Keratinocyte (primary cell): ENCODE measurements around the gene SYVN1. TPM values are rescaled to one million over a fixed set of nuclear protein-coding genes. Genes with fewer than 3 reads are reported as not detected.
"Not testable (repeated sequence)": the region's sequence is repeated elsewhere in the genome, so short reads cannot be mapped to it uniquely, and the experiment has no call there.

Experiments
- DNase-seq: peaks from one replicate; pipeline ENCODE4 v3.0.0-alpha.2; 2011; ENCODE audit warnings: low read depth, missing footprints, low spot score
- FAIRE-seq: peaks from 2 replicates; lab custom pipeline; 2011; peaks lifted over from hg19 to GRCh38; lab: Jason Lieb, UNC
- H2AFZ ChIP-seq: 2 replicates; pipeline ENCODE4 v1.6.0; 2012; ENCODE audit warnings: low read length, control low read depth, inconsistent platforms; ENCODE audit not compliant: control insufficient read depth
- H3K27ac ChIP-seq: 2 replicates; pipeline ENCODE4 v1.5.1; 2011; ENCODE audit warnings: low read length; ENCODE audit not compliant: control insufficient read depth, insufficient read depth
- H3K27me3 ChIP-seq: 3 replicates; pipeline ENCODE4 v1.6.0; 2011; ENCODE audit warnings: low read length; ENCODE audit not compliant: control insufficient read depth, insufficient read depth; ENCODE audit errors: extremely low read depth
- H3K36me3 ChIP-seq, 2 experiments: 2 replicates in 1 of 2; 3 replicates in 1 of 2; pipeline ENCODE4 v1.5.1; 2011; ENCODE audit warnings: low read length in 2 of 2, mild to moderate bottlenecking in 1 of 2; ENCODE audit not compliant: control insufficient read depth in 2 of 2, insufficient read depth in 2 of 2; ENCODE audit errors: extremely low read depth in 1 of 2
- H3K4me1 ChIP-seq: 3 replicates; pipeline ENCODE4 v1.5.1; 2011; ENCODE audit warnings: low read length; ENCODE audit not compliant: control insufficient read depth, insufficient read depth; ENCODE audit errors: extremely low read depth
- H3K4me2 ChIP-seq: 3 replicates; pipeline ENCODE4 v1.6.0; 2011; ENCODE audit warnings: low read depth, low read length; ENCODE audit not compliant: control insufficient read depth, insufficient read depth; ENCODE audit errors: extremely low read depth
- H3K4me3 ChIP-seq, 3 experiments: fragments of 200-600 bp in 1 of 3; sonication (generic) in 1 of 3; 2 replicates in 2 of 3; 3 replicates in 1 of 3; pipeline ENCODE4 v1.5.1; 2011 to 2016; ENCODE audit warnings: low read length in 3 of 3, mild to moderate bottlenecking in 3 of 3, control low read depth in 2 of 3, inconsistent platforms in 1 of 3, low read depth in 1 of 3, mixed read lengths in 1 of 3, mixed run types in 1 of 3, moderate library complexity in 1 of 3; ENCODE audit not compliant: control insufficient read depth in 2 of 3, insufficient read depth in 2 of 3; ENCODE audit errors: extremely low read depth in 1 of 3
- H3K79me2 ChIP-seq: 2 replicates; pipeline ENCODE4 v1.6.0; 2012; ENCODE audit warnings: low read length; ENCODE audit not compliant: control insufficient read depth, insufficient read depth
- H3K9ac ChIP-seq: 3 replicates; pipeline ENCODE4 v1.6.0; 2011; ENCODE audit warnings: low read length; ENCODE audit not compliant: control insufficient read depth, insufficient read depth; ENCODE audit errors: extremely low read depth
- H3K9me1 ChIP-seq: 3 replicates; pipeline ENCODE4 v1.6.0; 2011; ENCODE audit warnings: low read length; ENCODE audit not compliant: control insufficient read depth, insufficient read depth; ENCODE audit errors: extremely low read depth
- H3K9me3 ChIP-seq: 2 replicates; pipeline ENCODE4 v1.5.1; 2012; ENCODE audit warnings: low read depth, low read length; ENCODE audit not compliant: control insufficient read depth
- H4K20me1 ChIP-seq: 3 replicates; pipeline ENCODE4 v1.6.0; 2011; ENCODE audit warnings: low read length; ENCODE audit not compliant: control insufficient read depth, insufficient read depth; ENCODE audit errors: extremely low read depth
- CTCF ChIP-seq, 3 experiments: IDR thresholded peaks in 1 of 3; conservative IDR thresholded peaks in 1 of 3; optimal IDR thresholded peaks in 1 of 3; 2 replicates in 2 of 3; 3 replicates in 1 of 3; pipeline versions ENCODE3 to v1.5.1; 2011; ENCODE audit warnings: low read length in 3 of 3, mild to moderate bottlenecking in 3 of 3, moderate library complexity in 2 of 3, control low read depth in 1 of 3, inconsistent platforms in 1 of 3; ENCODE audit not compliant: insufficient read depth in 2 of 3; ENCODE audit errors: extremely low read depth in 1 of 3
- EZH2 ChIP-seq: IDR thresholded peaks from one replicate; pipeline ENCODE4 v1.6.1; 2012; ENCODE audit warnings: inconsistent platforms, mild to moderate bottlenecking, low read length, moderate library complexity
- dilution Hi-C: fragments of 300-500 bp; cut with MboI; formaldehyde crosslinking; loops from one replicate; pipeline ENCODE4 v1.7.0; 2020; ENCODE audit warnings: low sequenced_read_pairs; ENCODE audit not compliant: extremely low pct_ligation_motif_present
- polyA plus RNA-seq, 5 experiments: library from polyadenylated mRNA; depleted of rRNA in 3 of 5; stranded (reverse) in 3 of 5; stranded (forward) in 1 of 5; unstranded in 1 of 5; fragments of >200 nt; gene quantifications; 1 replicate in 1 of 5; 2 replicates in 3 of 5; 3 replicates in 1 of 5; pipeline versions ENCODE4 v1.2.1 to v1.2.3, GENCODE V29; 2011 to 2012; ENCODE audit warnings: missing spikeins in 2 of 5, low read depth in 1 of 5, low replicate concordance in 1 of 5

The SYVN1 gene
- polyA plus RNA-seq, 1 donor (not counting 4 experiments of a cell fraction or from before 2014, with no cell fraction given), result 10.8 TPM

GRCh38 chr11:65151331-65151899 is 17.1 kb upstream of the SYVN1 start:
- H3K27me3 ChIP-seq, result no peaks in the 10 kb centered on the region
- no peak overlapping the region for H2AFZ ChIP-seq
- H3K9ac ChIP-seq, result no peak overlapping the region
- H4K20me1 ChIP-seq, result no peaks in the 10 kb centered on the region
- TF ChIP-seq CTCF (optimal IDR thresholded peaks at IDR 0.05 in 1 of 3, IDR thresholded peaks at IDR 0.05 in 1 of 3, conservative IDR thresholded peaks at IDR 0.05 in 1 of 3; ENCODE audit: extremely low read depth in 1 of 3, insufficient read depth in 2 of 3, low read length in 3 of 3) (no peak), EZH2 (no peak)
- FAIRE-seq (no peak), DNase-seq (no peak)
- no peaks in the 10 kb centered on the region for H3K9me3 ChIP-seq
- H3K79me2 ChIP-seq, result no peaks in the 10 kb centered on the region
- dilution Hi-C loops, result no loop called here
- H3K9me1 ChIP-seq, result no peaks in the 10 kb centered on the region
- H3K36me3 ChIP-seq, result no peaks in the 10 kb centered on the region
- H3K4me2 ChIP-seq, result peak overlapping the region; percentile 83
- H3K27ac ChIP-seq, result no peak overlapping the region
- no peak overlapping the region for H3K4me3 ChIP-seq
- peaks cover 15% of the 10 kb centered on the region for H3K4me1 ChIP-seq

- Histone ChIP-seq H3K36me3 (no peaks in the 10 kb centered on the region), H3K27ac (peak overlapping the region; percentile 43), H3K79me2 (no peaks in the 10 kb centered on the region), H3K4me3 (peak overlapping the region in 1 of 3 experiments; percentile 19), H3K9me1 (no peaks in the 10 kb centered on the region), H3K4me1 (peaks cover 15% of the 10 kb centered on the region), H3K4me2 (peak overlapping the region; percentile 83), H4K20me1 (no peaks in the 10 kb centered on the region), H3K27me3 (no peaks in the 10 kb centered on the region), H3K9me3 (no peaks in the 10 kb centered on the region), H2AFZ (peak overlapping the region; percentile 19), H3K9ac (peak overlapping the region; percentile 39)
- DNase-seq (peak; percentile 49), FAIRE-seq (peak; percentile 41)
- peak in 1 of 3 experiments; percentile 8 for TF ChIP-seq CTCF (optimal IDR thresholded peaks at IDR 0.05 in 1 of 3, IDR thresholded peaks at IDR 0.05 in 1 of 3, conservative IDR thresholded peaks at IDR 0.05 in 1 of 3; ENCODE audit: extremely low read depth in 1 of 3, insufficient read depth in 2 of 3, low read length in 3 of 3)
- TF ChIP-seq EZH2, result no peak
- dilution Hi-C loops, result no loop called here
Observed at GRCh38 chr11:65150509-65151299, 16.4 kb upstream of the SYVN1 start.

- H3K79me2 ChIP-seq, H3K9me3 ChIP-seq, H3K4me3 ChIP-seq, dilution Hi-C loops, H3K9ac ChIP-seq, H2AFZ ChIP-seq, DNase-seq, H3K27me3 ChIP-seq, H4K20me1 ChIP-seq, FAIRE-seq, H3K27ac ChIP-seq, H3K9me1 ChIP-seq, H3K36me3 ChIP-seq: not testable (repeated sequence)
- H3K4me2 ChIP-seq, result peak overlapping the region; percentile 83
- H3K4me1 ChIP-seq, result peaks cover 15% of the 10 kb centered on the region
Observed at GRCh38 chr11:65150131-65150508, 15.8 kb upstream of the SYVN1 start.
